Measurements from ENCODE around the gene C2CD3.

C2CD3 gene

DNA sequence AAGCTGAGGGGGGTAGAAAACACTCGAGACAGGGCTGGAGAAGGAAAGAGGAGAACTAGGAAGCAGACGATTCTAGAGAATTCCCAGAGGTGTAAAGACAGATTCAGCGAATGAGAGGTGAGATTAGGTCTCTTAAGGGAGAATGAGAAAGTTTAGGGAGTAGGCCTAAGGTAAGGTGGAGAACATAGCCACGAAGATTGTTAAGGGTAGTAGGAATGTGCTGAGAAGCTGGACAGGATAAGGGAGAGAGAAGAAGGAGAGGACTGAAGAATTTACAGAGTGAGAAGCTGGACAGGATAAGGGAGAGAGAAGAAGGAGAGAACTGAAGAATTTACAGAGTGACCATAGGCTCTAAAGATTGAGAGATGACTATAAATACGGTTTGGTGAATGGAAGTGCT lies 1.2 kb upstream of the C2CD3 start:
- DNase-seq, result peak in 1 of 2 donors; percentile 43
- Histone ChIP-seq H2AFZ (ENCODE audit: insufficient read depth, low read length, poor library complexity) (no peak overlapping the region), H3K9ac (ENCODE audit: low read length) (peak overlapping the region; percentile 29), H3K27me3 (ENCODE audit: insufficient read depth, low read length) (no peaks in the 10 kb centered on the region), H3K79me2 (ENCODE audit: control insufficient read depth, insufficient read depth, low read length, poor library complexity) (peaks cover 6% of the 10 kb centered on the region), H3K4me2 (ENCODE audit: low read length) (peak overlapping the region; percentile 72), H4K8ac (ENCODE audit: low read depth, low read length) (no peak overlapping the region), H4K91ac (ENCODE audit: low read depth, low read length) (no peak overlapping the region), H2BK120ac (ENCODE audit: insufficient read depth, low read length, poor library complexity) (no peak overlapping the region), H3K9me3 (ENCODE audit: insufficient read depth, low read depth, low read length) (no peaks in the 10 kb centered on the region), H3K18ac (ENCODE audit: low read length) (no peak overlapping the region), H3K14ac (ENCODE audit: low read length) (no peak overlapping the region), H3K4me1 (ENCODE audit: control insufficient read depth in 1 of 2, insufficient read depth in 2 of 2, low read length in 2 of 2) (peaks cover 4 to 10% of the 10 kb centered on the region in 2 experiments), H2AK5ac (ENCODE audit: low read length) (no peak overlapping the region), H3K36me3 (ENCODE audit: control insufficient read depth in 1 of 2, insufficient read depth in 2 of 2, low read length in 2 of 2) (peaks cover 0 to 3% of the 10 kb centered on the region in 2 experiments), H3K23ac (ENCODE audit: low read length) (no peak overlapping the region), H3K27ac (ENCODE audit: low read depth, low read length) (no peak overlapping the region), H2BK5ac (ENCODE audit: low read depth, low read length, poor library complexity) (no peak overlapping the region), H2BK12ac (ENCODE audit: low read length) (no peak overlapping the region), H4K12ac (ENCODE audit: low read depth, low read length) (no peak overlapping the region), H3K79me1 (ENCODE audit: low read length) (peaks cover 3% of the 10 kb centered on the region), H3K4ac (ENCODE audit: low read depth, low read length) (no peak overlapping the region), H3K4me3 (ENCODE audit: low read depth, low read length) (no peak overlapping the region)
- no CpG with 5 or more reads among the region's 5 CpGs for WGBS (ENCODE audit: extremely low coverage, insufficient coverage, insufficient read length)

DNA sequence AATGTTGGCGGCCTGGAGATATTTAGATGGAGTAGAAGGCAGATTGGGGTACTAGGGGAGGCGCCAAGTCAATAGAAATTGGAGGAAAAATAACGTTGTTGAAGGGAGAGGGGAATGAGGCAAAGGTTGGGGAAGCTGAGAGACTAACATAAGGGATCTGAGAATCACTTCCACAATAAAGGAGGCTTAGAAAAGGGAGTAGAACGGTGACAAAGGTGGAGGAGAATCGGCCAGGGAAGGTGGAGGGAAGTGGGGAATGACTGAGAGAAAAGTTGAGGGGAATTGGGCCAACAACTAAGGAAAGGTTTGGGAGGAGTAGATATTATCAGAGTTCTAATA lies 797 bp upstream of the C2CD3 start:
- H2BK5ac ChIP-seq (ENCODE audit: low read depth, low read length, poor library complexity), result no peak overlapping the region
- H4K8ac ChIP-seq (ENCODE audit: low read depth, low read length), result peak overlapping the region; percentile 1
- H3K9me3 ChIP-seq (ENCODE audit: insufficient read depth, low read depth, low read length), result no peaks in the 10 kb centered on the region
- H2BK120ac ChIP-seq (ENCODE audit: insufficient read depth, low read length, poor library complexity), result no peak overlapping the region
- no CpG with 5 or more reads among the region's 5 CpGs for WGBS (ENCODE audit: extremely low coverage, insufficient coverage, insufficient read length)
- peaks cover 6% of the 10 kb centered on the region for H3K79me2 ChIP-seq (ENCODE audit: control insufficient read depth, insufficient read depth, low read length, poor library complexity)
- DNase-seq, result no peak
- no peak overlapping the region for H3K23ac ChIP-seq (ENCODE audit: low read length)
- no peak overlapping the region for H2AK5ac ChIP-seq (ENCODE audit: low read length)
- peak overlapping the region; percentile 2 for H4K12ac ChIP-seq (ENCODE audit: low read depth, low read length)
- H3K36me3 ChIP-seq (ENCODE audit: control insufficient read depth in 1 of 2, insufficient read depth in 2 of 2, low read length in 2 of 2), result peaks cover 0 to 5% of the 10 kb centered on the region in 2 experiments
- H3K18ac ChIP-seq (ENCODE audit: low read length), result no peak overlapping the region
- H3K4me2 ChIP-seq (ENCODE audit: low read length), result peak overlapping the region; percentile 72
- H3K14ac ChIP-seq (ENCODE audit: low read length), result peak overlapping the region; percentile 9
- H3K4me3 ChIP-seq (ENCODE audit: low read depth, low read length), result peak overlapping the region; percentile 98
- H4K91ac ChIP-seq (ENCODE audit: low read depth, low read length), result no peak overlapping the region
- H2BK12ac ChIP-seq (ENCODE audit: low read length), result no peak overlapping the region
- peaks cover 3% of the 10 kb centered on the region for H3K79me1 ChIP-seq (ENCODE audit: low read length)
- peaks cover 4 to 10% of the 10 kb centered on the region in 2 experiments for H3K4me1 ChIP-seq (ENCODE audit: control insufficient read depth in 1 of 2, insufficient read depth in 2 of 2, low read length in 2 of 2)
- peak overlapping the region; percentile 0 for H3K4ac ChIP-seq (ENCODE audit: low read depth, low read length)
- no peaks in the 10 kb centered on the region for H3K27me3 ChIP-seq (ENCODE audit: insufficient read depth, low read length)
- H3K9ac ChIP-seq (ENCODE audit: low read length), result peak overlapping the region; percentile 85
- H2AFZ ChIP-seq (ENCODE audit: insufficient read depth, low read length, poor library complexity), result peak overlapping the region; percentile 5
- peak overlapping the region; percentile 45 for H3K27ac ChIP-seq (ENCODE audit: low read depth, low read length)

DNA sequence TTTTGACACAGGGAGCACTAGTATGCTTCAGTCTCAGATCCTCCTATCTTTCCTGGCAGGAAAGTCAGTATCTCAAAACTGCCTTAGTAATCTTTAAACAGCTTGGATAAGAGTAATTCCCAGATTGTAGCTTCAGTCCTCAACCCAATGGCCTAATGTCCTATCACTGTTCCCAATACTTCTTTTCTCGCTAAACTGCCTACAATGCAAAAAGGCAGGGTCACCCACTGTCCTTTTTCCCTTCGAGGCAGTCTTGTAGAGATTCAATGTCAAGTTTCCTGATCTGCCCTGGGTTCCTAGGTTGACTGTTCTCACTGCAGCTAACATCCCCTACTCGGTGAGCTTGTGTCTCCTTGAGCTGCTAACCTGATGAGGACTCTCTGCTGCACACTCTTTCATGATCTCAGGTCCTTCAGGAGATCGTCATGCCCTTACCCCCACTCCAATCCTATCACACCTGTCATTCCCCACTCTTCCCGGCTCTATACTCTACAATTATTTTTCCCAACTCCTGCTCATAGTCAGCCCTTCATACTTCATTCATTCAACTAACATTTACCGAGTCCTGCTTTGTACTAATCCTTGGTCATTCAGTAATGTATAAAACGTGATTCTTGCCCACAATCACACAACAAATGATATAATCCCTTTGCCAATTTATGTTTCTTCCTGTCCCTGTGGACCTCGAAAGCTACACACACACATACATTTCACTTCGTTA lies 904 bp downstream of the C2CD3 start:
- no CpG with 5 or more reads among the region's 9 CpGs for WGBS (ENCODE audit: extremely low coverage, insufficient coverage, insufficient read length)
- no peaks in the 10 kb centered on the region for H3K9me3 ChIP-seq (ENCODE audit: insufficient read depth, low read depth, low read length)

DNA sequence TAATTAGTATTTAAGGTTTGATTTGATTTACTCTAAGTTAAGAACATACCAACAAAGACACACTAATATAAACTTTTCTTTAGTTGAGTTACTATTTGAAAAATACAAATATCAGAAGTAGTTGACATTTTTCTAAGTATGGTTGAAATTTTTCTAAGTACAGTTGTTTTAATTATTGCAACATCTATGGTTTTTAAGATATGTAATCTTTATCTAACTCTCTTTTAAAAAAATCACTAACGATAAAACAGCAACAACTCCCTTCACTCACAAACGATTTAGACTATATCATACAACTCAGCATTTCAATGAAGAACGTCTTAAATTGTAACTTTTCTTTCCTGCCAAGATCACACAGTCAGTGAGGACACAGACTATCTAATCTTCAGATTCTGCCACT lies 2.0 kb downstream of the C2CD3 start:
- H2AK5ac ChIP-seq (ENCODE audit: low read length), result no peak overlapping the region
- H4K8ac ChIP-seq (ENCODE audit: low read depth, low read length), result no peak overlapping the region
- H3K4me3 ChIP-seq (ENCODE audit: low read depth, low read length), result no peak overlapping the region
- H3K9ac ChIP-seq (ENCODE audit: low read length), result no peak overlapping the region
- peaks cover 0 to 12% of the 10 kb centered on the region in 2 experiments for H3K36me3 ChIP-seq (ENCODE audit: control insufficient read depth in 1 of 2, insufficient read depth in 2 of 2, low read length in 2 of 2)
- no peaks in the 10 kb centered on the region for H3K27me3 ChIP-seq (ENCODE audit: insufficient read depth, low read length)
- no peak overlapping the region for H3K18ac ChIP-seq (ENCODE audit: low read length)
- H3K9me3 ChIP-seq (ENCODE audit: insufficient read depth, low read depth, low read length), result no peaks in the 10 kb centered on the region
- no peak overlapping the region for H3K27ac ChIP-seq (ENCODE audit: low read depth, low read length)
- no peak overlapping the region for H3K14ac ChIP-seq (ENCODE audit: low read length)
- H2BK12ac ChIP-seq (ENCODE audit: low read length), result no peak overlapping the region
- no peak overlapping the region for H3K23ac ChIP-seq (ENCODE audit: low read length)
- H2BK5ac ChIP-seq (ENCODE audit: low read depth, low read length, poor library complexity), result no peak overlapping the region
- H3K79me1 ChIP-seq (ENCODE audit: low read length), result peaks cover 3% of the 10 kb centered on the region
- no peak overlapping the region for H2BK120ac ChIP-seq (ENCODE audit: insufficient read depth, low read length, poor library complexity)
- peaks cover 4 to 10% of the 10 kb centered on the region in 2 experiments for H3K4me1 ChIP-seq (ENCODE audit: control insufficient read depth in 1 of 2, insufficient read depth in 2 of 2, low read length in 2 of 2)
- DNase-seq, result no peak
- H4K12ac ChIP-seq (ENCODE audit: low read depth, low read length), result no peak overlapping the region
- H4K91ac ChIP-seq (ENCODE audit: low read depth, low read length), result no peak overlapping the region
- H2AFZ ChIP-seq (ENCODE audit: insufficient read depth, low read length, poor library complexity), result no peak overlapping the region
- no peak overlapping the region for H3K4ac ChIP-seq (ENCODE audit: low read depth, low read length)
- H3K4me2 ChIP-seq (ENCODE audit: low read length), result no peak overlapping the region
- peaks cover 6% of the 10 kb centered on the region for H3K79me2 ChIP-seq (ENCODE audit: control insufficient read depth, insufficient read depth, low read length, poor library complexity)
- 100% methylated on average over 1 of the region's 3 CpGs for WGBS (ENCODE audit: extremely low coverage, insufficient coverage, insufficient read length)

More for the DNA sequence above, 904 bp downstream of the C2CD3 start:
- peak overlapping the region; percentile 57 for H3K27ac ChIP-seq (ENCODE audit: low read depth, low read length)
- no peak overlapping the region for H2BK120ac ChIP-seq (ENCODE audit: insufficient read depth, low read length, poor library complexity)
- H3K23ac ChIP-seq (ENCODE audit: low read length), result no peak overlapping the region
- DNase-seq, result no peak
- peaks cover 3% of the 10 kb centered on the region for H3K79me1 ChIP-seq (ENCODE audit: low read length)
- no peak overlapping the region for H4K91ac ChIP-seq (ENCODE audit: low read depth, low read length)
- H3K14ac ChIP-seq (ENCODE audit: low read length), result no peak overlapping the region
- no peak overlapping the region for H2BK5ac ChIP-seq (ENCODE audit: low read depth, low read length, poor library complexity)
- peak overlapping the region; percentile 82 for H3K4me2 ChIP-seq (ENCODE audit: low read length)
- no peak overlapping the region for H2AK5ac ChIP-seq (ENCODE audit: low read length)
- peak overlapping the region; percentile 20 for H2BK12ac ChIP-seq (ENCODE audit: low read length)
- peak overlapping the region; percentile 80 for H3K4me3 ChIP-seq (ENCODE audit: low read depth, low read length)
- no peaks in the 10 kb centered on the region for H3K27me3 ChIP-seq (ENCODE audit: insufficient read depth, low read length)
- peak overlapping the region; percentile 92 for H3K4ac ChIP-seq (ENCODE audit: low read depth, low read length)
- H2AFZ ChIP-seq (ENCODE audit: insufficient read depth, low read length, poor library complexity), result no peak overlapping the region
- H3K18ac ChIP-seq (ENCODE audit: low read length), result peak overlapping the region; percentile 72
- H3K36me3 ChIP-seq (ENCODE audit: control insufficient read depth in 1 of 2, insufficient read depth in 2 of 2, low read length in 2 of 2), result peaks cover 0 to 10% of the 10 kb centered on the region in 2 experiments
- peak overlapping the region; percentile 74 for H4K12ac ChIP-seq (ENCODE audit: low read depth, low read length)
- peaks cover 6% of the 10 kb centered on the region for H3K79me2 ChIP-seq (ENCODE audit: control insufficient read depth, insufficient read depth, low read length, poor library complexity)
- peak overlapping the region; percentile 87 for H3K9ac ChIP-seq (ENCODE audit: low read length)
- H3K4me1 ChIP-seq (ENCODE audit: control insufficient read depth in 1 of 2, insufficient read depth in 2 of 2, low read length in 2 of 2), result peaks cover 4 to 10% of the 10 kb centered on the region in 2 experiments
- no peak overlapping the region for H4K8ac ChIP-seq (ENCODE audit: low read depth, low read length)

All from trophoblast cell (in vitro differentiated cells and primary cell).